Measurements from ENCODE around the gene DSCAM.

The DSCAM gene

GRCh38 chr21:40840401-40841125, 6.4 kb downstream of the DSCAM start:
- no peak overlapping the region for H3K4me3 ChIP-seq (ENCODE audit: control insufficient read depth, low read depth, low read length)
- TF ChIP-seq CTCF (IDR thresholded peaks at IDR 0.05; ENCODE audit: control insufficient read depth, insufficient read depth, low read depth, low read length, missing control alignments) = no peak
- no peak for DNase-seq (ENCODE audit: low read depth)

- no peak for DNase-seq (ENCODE audit: low read depth)
- H3K4me3 ChIP-seq (ENCODE audit: control insufficient read depth, low read depth, low read length) = no peak overlapping the region
- no peak for TF ChIP-seq CTCF (IDR thresholded peaks at IDR 0.05; ENCODE audit: control insufficient read depth, insufficient read depth, low read depth, low read length, missing control alignments)
Observed at GRCh38 chr21:40839521-40839920, 7.4 kb downstream of the DSCAM start.

- TF ChIP-seq CTCF (IDR thresholded peaks at IDR 0.05; ENCODE audit: control insufficient read depth, insufficient read depth, low read depth, low read length, missing control alignments) = no peak
Observed at GRCh38 chr21:40837456-40837855, 9.5 kb downstream of the DSCAM start.

GRCh38 chr21:40835184-40835694, 11.7 kb downstream of the DSCAM start:
- no peak for TF ChIP-seq CTCF (IDR thresholded peaks at IDR 0.05; ENCODE audit: control insufficient read depth, insufficient read depth, low read depth, low read length, missing control alignments)
- H3K4me3 ChIP-seq (ENCODE audit: control insufficient read depth, low read depth, low read length) = no peak overlapping the region
- no peak for DNase-seq (ENCODE audit: low read depth)

More at GRCh38 chr21:40837456-40837855, 9.5 kb downstream of the DSCAM start:
- H3K4me3 ChIP-seq (ENCODE audit: control insufficient read depth, low read depth, low read length) = no peak overlapping the region
- no peak for DNase-seq (ENCODE audit: low read depth)

- DNase-seq (ENCODE audit: low read depth) = no peak
- no peak overlapping the region for H3K4me3 ChIP-seq (ENCODE audit: control insufficient read depth, low read depth, low read length)
- TF ChIP-seq CTCF (IDR thresholded peaks at IDR 0.05; ENCODE audit: control insufficient read depth, insufficient read depth, low read depth, low read length, missing control alignments) = no peak
Observed at GRCh38 chr21:40833184-40833583, 13.8 kb downstream of the DSCAM start.

- no peak for DNase-seq (ENCODE audit: low read depth)
- no peak overlapping the region for H3K4me3 ChIP-seq (ENCODE audit: control insufficient read depth, low read depth, low read length)
- TF ChIP-seq CTCF (IDR thresholded peaks at IDR 0.05; ENCODE audit: control insufficient read depth, insufficient read depth, low read depth, low read length, missing control alignments) = no peak
Observed at GRCh38 chr21:40832316-40832715, 14.6 kb downstream of the DSCAM start.
